GM12878 (cell line): ENCODE measurements around the gene TYSND1.

Experiments
- POLR2A ChIP-seq: IDR thresholded peaks from 2 replicates; pipeline ENCODE4 v1.6.1; 2011; ENCODE audit warnings: low read depth, mild to moderate bottlenecking, low read length
- RCOR1 ChIP-seq: conservative IDR thresholded peaks from 2 replicates; pipeline ENCODE4 v1.6.1; 2012; ENCODE audit warnings: low read depth, low read length, improper control_type of control experiment

- TF ChIP-seq POLR2A (no peak), RCOR1 (no peak)
These were observed 20.7 kb upstream of the TYSND1 start for GRCh38 chr10:70167246-70167645.
